Measurements from ENCODE around the gene SLC41A3. TPM values are rescaled to one million over a fixed set of nuclear protein-coding genes. Genes with fewer than 3 reads are reported as not detected.
"Not testable (repeated sequence)": the region's sequence is repeated elsewhere in the genome, so short reads cannot be mapped to it uniquely, and the experiment has no call there.

The SLC41A3 gene
- polyA plus RNA-seq, 3 donors: 2.8 to 18.2 (median 13.6) TPM

GRCh38 chr3:125968121-125968520, 115.8 kb downstream of the SLC41A3 start:
- H3K9me3 Mint-ChIP-seq; H3K4me1 Mint-ChIP-seq; H3K4me2 ChIP-seq (replicated peaks; ENCODE audit: extremely low read depth, low read length, poor library complexity, severe bottlenecking); H3K27ac ChIP-seq (ENCODE audit: low read depth in 1 of 2, low read length in 2 of 2); H2AFZ ChIP-seq (ENCODE audit: insufficient read depth, low read depth, low read length, poor library complexity, severe bottlenecking); intact Hi-C loops (cut with micrococcal nuclease); H3K4me3 ChIP-seq (replicated peaks in 1 of 3; ENCODE audit: low read depth in 2 of 3, low read length in 3 of 3); H3K4me3 Mint-ChIP-seq; H3K27ac Mint-ChIP-seq; H3K79me2 ChIP-seq (ENCODE audit: insufficient read depth, low read length); H3K9ac ChIP-seq (ENCODE audit: insufficient read depth, low read length, poor library complexity, severe bottlenecking); H3K36me3 ChIP-seq (replicated peaks in 1 of 2; ENCODE audit: control insufficient read depth in 1 of 2, insufficient read depth in 2 of 2, low read length in 2 of 2); H4K20me1 ChIP-seq (ENCODE audit: insufficient read depth, low read length); H3K9me3 ChIP-seq (replicated peaks in 1 of 2; ENCODE audit: control insufficient read depth in 1 of 2, insufficient read depth in 1 of 2, low read length in 2 of 2); H3K36me3 Mint-ChIP-seq; DNase-seq; H3K4me1 ChIP-seq (ENCODE audit: control insufficient read depth in 1 of 2, insufficient read depth in 2 of 2, low read length in 2 of 2): not testable (repeated sequence)
- H3K27me3 Mint-ChIP-seq (ENCODE audit: low read depth in 3 of 3): peaks cover 29 to 41% (median 36%) of the 10 kb centered on the region in 3 donors
- H3K27me3 ChIP-seq (ENCODE audit: control insufficient read depth in 2 of 2, insufficient read depth in 2 of 2, low read length in 2 of 2): peaks cover 36 to 38% of the 10 kb centered on the region in 2 donors
- no CpG with 5 or more reads among the region's 2 CpGs for WGBS (ENCODE audit: insufficient coverage)

- intact Hi-C loops (cut with micrococcal nuclease): no loop called here
- peaks cover 0 to 4% (median 0%) of the 10 kb centered on the region in 7 donors for H3K9me3 Mint-ChIP-seq
Measured at GRCh38 chr3:125967156-125967555, 116.8 kb downstream of the SLC41A3 start.

More at GRCh38 chr3:125967156-125967555, 116.8 kb downstream of the SLC41A3 start:
- Histone ChIP-seq H3K36me3 (replicated peaks in 1 of 2; ENCODE audit: control insufficient read depth in 1 of 2, insufficient read depth in 2 of 2, low read length in 2 of 2) (no peaks in the 10 kb centered on the region), H3K79me2 (ENCODE audit: insufficient read depth, low read length) (no peaks in the 10 kb centered on the region), H3K4me3 (replicated peaks in 1 of 3; ENCODE audit: low read depth in 2 of 3, low read length in 3 of 3) (no peak overlapping the region), H2AFZ (ENCODE audit: insufficient read depth, low read depth, low read length, poor library complexity, severe bottlenecking) (no peak overlapping the region), H3K9me3 (replicated peaks in 1 of 2; ENCODE audit: control insufficient read depth in 1 of 2, insufficient read depth in 1 of 2, low read length in 2 of 2) (no peaks in the 10 kb centered on the region), H3K4me2 (replicated peaks; ENCODE audit: extremely low read depth, low read length, poor library complexity, severe bottlenecking) (no peak overlapping the region), H4K20me1 (ENCODE audit: insufficient read depth, low read length) (no peaks in the 10 kb centered on the region), H3K9ac (ENCODE audit: insufficient read depth, low read length, poor library complexity, severe bottlenecking) (no peak overlapping the region), H3K4me1 (ENCODE audit: control insufficient read depth in 1 of 2, insufficient read depth in 2 of 2, low read length in 2 of 2) (peaks cover 3 to 6% of the 10 kb centered on the region in 2 donors), H3K27ac (ENCODE audit: low read depth in 1 of 2, low read length in 2 of 2) (no peak overlapping the region), H3K27me3 (ENCODE audit: control insufficient read depth in 2 of 2, insufficient read depth in 2 of 2, low read length in 2 of 2) (peaks cover 34 to 38% of the 10 kb centered on the region in 2 donors)
- DNase-seq: no peak
- peaks cover 6% of the 10 kb centered on the region for H3K4me1 Mint-ChIP-seq
- no peaks in the 10 kb centered on the region for H3K36me3 Mint-ChIP-seq
- H3K27me3 Mint-ChIP-seq (ENCODE audit: low read depth in 3 of 3): peaks cover 26 to 35% (median 29%) of the 10 kb centered on the region in 3 donors
- H3K4me3 Mint-ChIP-seq: no peak overlapping the region
- H3K27ac Mint-ChIP-seq: no peak overlapping the region
- no peak for TF ChIP-seq CTCF (IDR thresholded peaks at IDR 0.05)
